ENCODE data around the gene CTH.

Gene CTH

DNA sequence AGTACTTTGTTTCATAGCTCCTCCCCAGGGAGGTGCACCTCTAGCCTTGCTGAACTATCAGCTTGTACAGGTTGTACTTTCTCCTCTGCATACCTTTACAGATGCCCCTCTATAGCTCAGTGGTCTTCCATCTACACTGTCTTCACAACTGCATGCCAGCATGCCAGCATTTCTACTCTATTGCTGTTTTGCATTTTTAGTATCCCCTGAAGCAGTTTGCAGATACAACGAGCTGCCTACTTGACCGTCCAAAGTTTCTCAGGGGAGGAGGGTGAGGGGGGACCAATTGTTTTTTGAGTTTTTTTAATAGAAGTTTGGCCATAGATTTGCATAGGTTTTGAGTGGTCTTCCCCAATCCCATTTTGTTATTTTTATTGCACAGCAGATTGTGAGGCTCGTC lies 27.6 kb upstream of the CTH start:
- Histone ChIP-seq H3K27me3 (replicated peaks; ENCODE audit: control insufficient read depth, insufficient read depth, low read length) (no peaks in the 10 kb centered on the region), H3K9me3 (ENCODE audit: control insufficient read depth, low read length) (no peaks in the 10 kb centered on the region), H3K36me3 (ENCODE audit: control insufficient read depth, insufficient read depth, low read length, severe bottlenecking) (no peaks in the 10 kb centered on the region), H3K4me3 (ENCODE audit: low read length) (no peak overlapping the region), H3K9ac (ENCODE audit: low read length) (no peak overlapping the region), H3K4me1 (ENCODE audit: control insufficient read depth, insufficient read depth, low read length) (no peaks in the 10 kb centered on the region)
- DNase-seq (ENCODE audit: low read depth) = no peak

- no peaks in the 10 kb centered on the region for H3K36me3 ChIP-seq (ENCODE audit: control insufficient read depth, insufficient read depth, low read length, severe bottlenecking)
- no peak overlapping the region for H3K4me3 ChIP-seq (ENCODE audit: low read length)
- no peak for DNase-seq (ENCODE audit: low read depth)
- H3K4me1 ChIP-seq (ENCODE audit: control insufficient read depth, insufficient read depth, low read length) = no peaks in the 10 kb centered on the region
- H3K9me3 ChIP-seq (ENCODE audit: control insufficient read depth, low read length) = no peaks in the 10 kb centered on the region
- H3K27me3 ChIP-seq (replicated peaks; ENCODE audit: control insufficient read depth, insufficient read depth, low read length) = no peaks in the 10 kb centered on the region
- H3K9ac ChIP-seq (ENCODE audit: low read length) = no peak overlapping the region
These were observed 26.5 kb upstream of the CTH start for GRCh38 chr1:70384542-70384941.

DNA sequence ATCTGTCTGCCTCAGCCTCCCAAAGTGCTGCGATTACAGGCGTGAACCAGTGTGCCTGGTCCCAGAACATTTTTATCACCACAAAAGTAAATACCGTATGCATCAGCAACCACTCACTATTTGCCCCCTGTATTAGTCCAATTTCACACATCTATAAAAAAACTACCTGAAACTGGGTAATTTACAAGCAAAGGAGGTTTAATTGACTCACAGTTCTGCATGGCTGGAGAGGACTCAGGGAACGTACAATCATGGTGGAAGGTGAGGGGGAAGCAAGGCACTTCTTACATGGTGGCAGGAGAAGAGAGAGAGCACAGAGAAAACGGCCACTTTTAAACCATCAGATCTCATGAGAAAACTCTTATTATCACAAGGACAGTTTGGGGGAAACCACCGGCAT lies 25.6 kb upstream of the CTH start:
- H3K27me3 ChIP-seq (replicated peaks; ENCODE audit: control insufficient read depth, insufficient read depth, low read length) = no peaks in the 10 kb centered on the region
- DNase-seq (ENCODE audit: low read depth) = no peak
- no peaks in the 10 kb centered on the region for H3K9me3 ChIP-seq (ENCODE audit: control insufficient read depth, low read length)
- H3K4me3 ChIP-seq (ENCODE audit: low read length) = no peak overlapping the region
- no peaks in the 10 kb centered on the region for H3K36me3 ChIP-seq (ENCODE audit: control insufficient read depth, insufficient read depth, low read length, severe bottlenecking)
- H3K9ac ChIP-seq (ENCODE audit: low read length) = no peak overlapping the region
- H3K4me1 ChIP-seq (ENCODE audit: control insufficient read depth, insufficient read depth, low read length) = no peaks in the 10 kb centered on the region

- no peaks in the 10 kb centered on the region for H3K4me1 ChIP-seq (ENCODE audit: control insufficient read depth, insufficient read depth, low read length)
- no peak overlapping the region for H3K9ac ChIP-seq (ENCODE audit: low read length)
- no peaks in the 10 kb centered on the region for H3K36me3 ChIP-seq (ENCODE audit: control insufficient read depth, insufficient read depth, low read length, severe bottlenecking)
- H3K4me3 ChIP-seq (ENCODE audit: low read length) = no peak overlapping the region
- DNase-seq (ENCODE audit: low read depth) = no peak
- H3K27me3 ChIP-seq (replicated peaks; ENCODE audit: control insufficient read depth, insufficient read depth, low read length) = no peaks in the 10 kb centered on the region
- no peaks in the 10 kb centered on the region for H3K9me3 ChIP-seq (ENCODE audit: control insufficient read depth, low read length)
These were observed 24.9 kb upstream of the CTH start for GRCh38 chr1:70386121-70386520.

GRCh38 chr1:70387507-70387906 lies 23.6 kb upstream of the CTH start:
- H3K36me3 ChIP-seq (ENCODE audit: control insufficient read depth, insufficient read depth, low read length, severe bottlenecking) = no peaks in the 10 kb centered on the region
- no peaks in the 10 kb centered on the region for H3K4me1 ChIP-seq (ENCODE audit: control insufficient read depth, insufficient read depth, low read length)
- H3K9ac ChIP-seq (ENCODE audit: low read length) = no peak overlapping the region
- H3K4me3 ChIP-seq (ENCODE audit: low read length) = no peak overlapping the region
- no peak for DNase-seq (ENCODE audit: low read depth)
- H3K9me3 ChIP-seq (ENCODE audit: control insufficient read depth, low read length) = no peaks in the 10 kb centered on the region
- H3K27me3 ChIP-seq (replicated peaks; ENCODE audit: control insufficient read depth, insufficient read depth, low read length) = no peaks in the 10 kb centered on the region

GRCh38 chr1:70392626-70393025 lies 18.4 kb upstream of the CTH start:
- Histone ChIP-seq H3K36me3 (ENCODE audit: control insufficient read depth, insufficient read depth, low read length, severe bottlenecking) (no peaks in the 10 kb centered on the region), H3K4me3 (ENCODE audit: low read length) (no peak overlapping the region), H3K27me3 (replicated peaks; ENCODE audit: control insufficient read depth, insufficient read depth, low read length) (no peaks in the 10 kb centered on the region), H3K4me1 (ENCODE audit: control insufficient read depth, insufficient read depth, low read length) (no peaks in the 10 kb centered on the region), H3K9me3 (ENCODE audit: control insufficient read depth, low read length) (no peaks in the 10 kb centered on the region), H3K9ac (ENCODE audit: low read length) (no peak overlapping the region)
- no peak for DNase-seq (ENCODE audit: low read depth)

- DNase-seq (ENCODE audit: low read depth) = no peak
- H3K27me3 ChIP-seq (replicated peaks; ENCODE audit: control insufficient read depth, insufficient read depth, low read length) = no peaks in the 10 kb centered on the region
- no peaks in the 10 kb centered on the region for H3K4me1 ChIP-seq (ENCODE audit: control insufficient read depth, insufficient read depth, low read length)
- no peak overlapping the region for H3K4me3 ChIP-seq (ENCODE audit: low read length)
- no peaks in the 10 kb centered on the region for H3K36me3 ChIP-seq (ENCODE audit: control insufficient read depth, insufficient read depth, low read length, severe bottlenecking)
- H3K9ac ChIP-seq (ENCODE audit: low read length) = no peak overlapping the region
- no peaks in the 10 kb centered on the region for H3K9me3 ChIP-seq (ENCODE audit: control insufficient read depth, low read length)
These were observed 14.5 kb upstream of the CTH start for GRCh38 chr1:70396607-70397006.

- H3K27me3 ChIP-seq (replicated peaks; ENCODE audit: control insufficient read depth, insufficient read depth, low read length) = no peaks in the 10 kb centered on the region
- DNase-seq (ENCODE audit: low read depth) = no peak
- H3K4me3 ChIP-seq (ENCODE audit: low read length) = no peak overlapping the region
- H3K36me3 ChIP-seq (ENCODE audit: control insufficient read depth, insufficient read depth, low read length, severe bottlenecking) = no peaks in the 10 kb centered on the region
- no peaks in the 10 kb centered on the region for H3K4me1 ChIP-seq (ENCODE audit: control insufficient read depth, insufficient read depth, low read length)
- H3K9ac ChIP-seq (ENCODE audit: low read length) = no peak overlapping the region
- no peaks in the 10 kb centered on the region for H3K9me3 ChIP-seq (ENCODE audit: control insufficient read depth, low read length)
These were observed 14.1 kb upstream of the CTH start for GRCh38 chr1:70397013-70397412.

DNA sequence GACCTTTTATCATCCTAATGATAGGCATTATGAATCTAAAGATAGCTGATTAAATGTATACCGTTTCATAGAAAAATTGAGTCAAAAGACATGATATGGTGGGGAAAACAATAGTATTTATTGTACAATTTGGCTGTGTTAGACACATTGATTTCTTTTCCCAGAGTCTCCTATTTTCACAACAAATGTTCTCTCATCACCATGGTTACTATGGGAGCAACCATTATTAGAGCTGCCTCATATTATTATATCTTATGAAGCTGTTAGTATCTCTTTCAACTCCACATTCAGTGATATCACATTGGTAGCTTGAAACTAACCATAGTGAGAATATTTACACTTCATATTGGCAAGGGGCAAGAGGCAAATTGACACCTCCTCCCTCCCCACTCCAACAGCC lies 10.7 kb upstream of the CTH start:
- Histone ChIP-seq H3K4me3 (ENCODE audit: low read length) (no peak overlapping the region), H3K9me3 (ENCODE audit: control insufficient read depth, low read length) (no peaks in the 10 kb centered on the region), H3K4me1 (ENCODE audit: control insufficient read depth, insufficient read depth, low read length) (no peaks in the 10 kb centered on the region), H3K9ac (ENCODE audit: low read length) (no peak overlapping the region), H3K27me3 (replicated peaks; ENCODE audit: control insufficient read depth, insufficient read depth, low read length) (no peaks in the 10 kb centered on the region), H3K36me3 (ENCODE audit: control insufficient read depth, insufficient read depth, low read length, severe bottlenecking) (no peaks in the 10 kb centered on the region)
- no peak for DNase-seq (ENCODE audit: low read depth)

GRCh38 chr1:70401974-70402373 lies 9.1 kb upstream of the CTH start:
- DNase-seq (ENCODE audit: low read depth) = no peak
- H3K36me3 ChIP-seq (ENCODE audit: control insufficient read depth, insufficient read depth, low read length, severe bottlenecking) = no peaks in the 10 kb centered on the region

GRCh38 chr1:70403759-70404158 lies 7.3 kb upstream of the CTH start:
- DNase-seq (ENCODE audit: low read depth) = no peak
- H3K4me1 ChIP-seq (ENCODE audit: control insufficient read depth, insufficient read depth, low read length) = peaks cover 7% of the 10 kb centered on the region
- no peak overlapping the region for H3K9ac ChIP-seq (ENCODE audit: low read length)
- H3K36me3 ChIP-seq (ENCODE audit: control insufficient read depth, insufficient read depth, low read length, severe bottlenecking) = no peaks in the 10 kb centered on the region
- H3K9me3 ChIP-seq (ENCODE audit: control insufficient read depth, low read length) = no peaks in the 10 kb centered on the region
- no peak overlapping the region for H3K4me3 ChIP-seq (ENCODE audit: low read length)
- H3K27me3 ChIP-seq (replicated peaks; ENCODE audit: control insufficient read depth, insufficient read depth, low read length) = no peaks in the 10 kb centered on the region

More at GRCh38 chr1:70401974-70402373, 9.1 kb upstream of the CTH start:
- Histone ChIP-seq H3K9me3 (ENCODE audit: control insufficient read depth, low read length) (no peaks in the 10 kb centered on the region), H3K27me3 (replicated peaks; ENCODE audit: control insufficient read depth, insufficient read depth, low read length) (no peaks in the 10 kb centered on the region), H3K4me3 (ENCODE audit: low read length) (no peak overlapping the region), H3K4me1 (ENCODE audit: control insufficient read depth, insufficient read depth, low read length) (peaks cover 7% of the 10 kb centered on the region), H3K9ac (ENCODE audit: low read length) (no peak overlapping the region)

DNA sequence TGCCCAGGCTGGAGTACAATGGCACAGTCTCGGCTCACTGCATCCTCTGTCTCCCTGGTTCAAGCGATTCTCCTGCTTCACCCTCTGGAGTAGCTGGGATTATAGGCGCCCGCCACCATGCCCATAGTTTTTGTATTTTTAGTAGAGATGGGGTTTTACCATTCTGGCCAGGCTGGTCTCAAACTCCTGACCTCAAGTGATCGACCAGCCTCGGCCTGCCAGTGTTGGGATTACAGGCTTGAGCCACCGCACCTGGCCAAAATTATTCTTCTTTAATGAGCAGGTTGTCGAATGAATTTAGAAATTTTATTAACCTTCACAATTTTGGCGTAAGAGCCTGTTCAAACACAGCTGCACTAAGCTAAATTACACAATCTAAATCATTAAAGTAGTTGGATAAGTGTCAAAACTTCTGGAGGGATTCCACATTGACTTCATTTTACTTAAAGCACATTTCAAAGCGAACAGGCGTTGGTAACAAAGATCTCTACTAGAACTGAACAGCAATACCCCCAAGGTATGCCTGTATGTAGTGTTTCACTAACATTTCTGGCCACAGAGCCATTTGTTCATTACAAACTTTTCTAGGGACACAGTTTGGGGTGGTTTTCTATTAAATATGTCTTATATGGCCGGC lies 5.2 kb upstream of the CTH start:
- Histone ChIP-seq H3K4me1 (ENCODE audit: control insufficient read depth, insufficient read depth, low read length) (peaks cover 12% of the 10 kb centered on the region), H3K4me3 (ENCODE audit: low read length) (no peak overlapping the region), H3K9me3 (ENCODE audit: control insufficient read depth, low read length) (no peaks in the 10 kb centered on the region), H3K27me3 (replicated peaks; ENCODE audit: control insufficient read depth, insufficient read depth, low read length) (no peaks in the 10 kb centered on the region), H3K9ac (ENCODE audit: low read length) (no peak overlapping the region), H3K36me3 (ENCODE audit: control insufficient read depth, insufficient read depth, low read length, severe bottlenecking) (no peaks in the 10 kb centered on the region)
- no peak for DNase-seq (ENCODE audit: low read depth)
